Activated CD4-positive, CD25-positive, alpha-beta regulatory T cell treated with anti-CD3 and anti-CD28 coated beads, Interleukin-2, amount 50 U/mL, for 24 hours (primary cell): Measurements from ENCODE around the gene GSTO2.
"Not testable (repeated sequence)": the region's sequence is repeated elsewhere in the genome, so short reads cannot be mapped to it uniquely, and the experiment has no call there.

Experiments
- ATAC-seq, 2 donors: fragments of 150-1000 bp; cut with Tn5 transposase; one replicate each; pipeline ENCODE4 v1.10.0; 2021; ENCODE audit warnings: mild to moderate bottlenecking in 1 of 2, moderate library complexity in 1 of 2

Gene GSTO2

GRCh38 chr10:104268713-104269645 is at the start of gene GSTO2:
GSTO2 (plus strand) TSS chr10:104269184; CDS start chr10:104274916, 5,732 bp downstream.
- peak; percentile 87 to 93 for ATAC-seq

- ATAC-seq: no peak
Measured at GRCh38 chr10:104220522-104220921, 48.5 kb upstream of the GSTO2 start.

GRCh38 chr10:104223304-104223703 is 45.7 kb upstream of the GSTO2 start:
- no peak for ATAC-seq

GRCh38 chr10:104230490-104230889 is 38.5 kb upstream of the GSTO2 start:
- ATAC-seq: no peak

- peak; percentile 100 for ATAC-seq
Measured at GRCh38 chr10:104231784-104232612, 37.0 kb upstream of the GSTO2 start, which contains the start of gene CFAP43. CFAP43 (minus strand) TSS chr10:104232364; CDS start chr10:104232246, 118 bp downstream.

GRCh38 chr10:104232613-104233102 is 36.3 kb upstream of the GSTO2 start:
- peak; percentile 1 to 7 for ATAC-seq

GRCh38 chr10:104233817-104234216 is 35.2 kb upstream of the GSTO2 start:
- no peak for ATAC-seq

- no peak for ATAC-seq
Measured at GRCh38 chr10:104234934-104235333, 34.0 kb upstream of the GSTO2 start.

GRCh38 chr10:104235801-104236200 is 33.2 kb upstream of the GSTO2 start:
- ATAC-seq: no peak

- ATAC-seq: no peak
Measured at GRCh38 chr10:104240078-104240477, 28.9 kb upstream of the GSTO2 start.

- no peak for ATAC-seq
Measured at GRCh38 chr10:104242545-104242944, 26.4 kb upstream of the GSTO2 start.

GRCh38 chr10:104243009-104243408 is 26.0 kb upstream of the GSTO2 start:
- not testable (repeated sequence) for ATAC-seq

GRCh38 chr10:104243512-104243911 is 25.5 kb upstream of the GSTO2 start:
- ATAC-seq: no peak

GRCh38 chr10:104245066-104245632 is 23.8 kb upstream of the GSTO2 start:
- no peak for ATAC-seq

- ATAC-seq: peak; percentile 70 to 72
Measured at GRCh38 chr10:104246976-104247375, 22.0 kb upstream of the GSTO2 start.

- ATAC-seq: peak; percentile 70 to 71
Measured at GRCh38 chr10:104247513-104248146, 21.4 kb upstream of the GSTO2 start.

- ATAC-seq: not testable (repeated sequence)
Measured at GRCh38 chr10:104248931-104249330, 20.1 kb upstream of the GSTO2 start.

GRCh38 chr10:104250371-104250770 is 18.6 kb upstream of the GSTO2 start:
- no peak for ATAC-seq

GRCh38 chr10:104251443-104251842 is 17.5 kb upstream of the GSTO2 start:
- ATAC-seq: no peak

GRCh38 chr10:104252368-104252767 is 16.6 kb upstream of the GSTO2 start:
- no peak for ATAC-seq

GRCh38 chr10:104253106-104253505 is 15.9 kb upstream of the GSTO2 start:
- no peak for ATAC-seq
